ENCODE results near the gene DNAL4.

DNA sequence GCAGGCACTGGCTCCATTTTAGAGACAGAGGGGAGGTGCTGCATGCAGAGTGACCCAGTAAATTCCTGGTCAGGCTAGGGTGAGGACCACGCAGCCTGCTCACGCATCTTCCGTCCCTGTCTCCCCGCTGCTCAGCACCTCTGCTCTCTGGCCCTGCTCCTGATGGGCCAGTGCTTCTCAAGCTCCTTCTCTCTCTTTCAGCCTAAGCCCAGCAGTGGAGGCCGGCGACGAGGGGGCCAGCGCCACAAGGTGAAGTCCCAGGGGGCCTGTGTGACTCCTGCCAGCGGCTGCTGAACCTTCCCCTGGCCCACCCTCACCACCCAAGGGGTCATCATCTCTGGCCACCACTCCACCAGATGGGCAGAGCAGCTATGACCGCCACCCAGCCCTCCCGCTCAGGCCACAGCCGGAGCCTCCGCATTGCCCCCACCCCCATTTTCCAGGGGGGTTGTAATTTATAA, 63.5 kb downstream of the DNAL4 start:
- TF ChIP-seq, protein P1, sequence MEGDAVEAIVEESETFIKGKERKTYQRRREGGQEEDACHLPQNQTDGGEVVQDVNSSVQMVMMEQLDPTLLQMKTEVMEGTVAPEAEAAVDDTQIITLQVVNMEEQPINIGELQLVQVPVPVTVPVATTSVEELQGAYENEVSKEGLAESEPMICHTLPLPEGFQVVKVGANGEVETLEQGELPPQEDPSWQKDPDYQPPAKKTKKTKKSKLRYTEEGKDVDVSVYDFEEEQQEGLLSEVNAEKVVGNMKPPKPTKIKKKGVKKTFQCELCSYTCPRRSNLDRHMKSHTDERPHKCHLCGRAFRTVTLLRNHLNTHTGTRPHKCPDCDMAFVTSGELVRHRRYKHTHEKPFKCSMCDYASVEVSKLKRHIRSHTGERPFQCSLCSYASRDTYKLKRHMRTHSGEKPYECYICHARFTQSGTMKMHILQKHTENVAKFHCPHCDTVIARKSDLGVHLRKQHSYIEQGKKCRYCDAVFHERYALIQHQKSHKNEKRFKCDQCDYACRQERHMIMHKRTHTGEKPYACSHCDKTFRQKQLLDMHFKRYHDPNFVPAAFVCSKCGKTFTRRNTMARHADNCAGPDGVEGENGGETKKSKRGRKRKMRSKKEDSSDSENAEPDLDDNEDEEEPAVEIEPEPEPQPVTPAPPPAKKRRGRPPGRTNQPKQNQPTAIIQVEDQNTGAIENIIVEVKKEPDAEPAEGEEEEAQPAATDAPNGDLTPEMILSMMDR (IDR thresholded peaks at IDR 0.05; ENCODE audit: low read depth, low read length) = no peak
- TF ChIP-seq EZH2phosphoT487 (IDR thresholded peaks at IDR 0.05; ENCODE audit: low read depth) = no peak

Measured in OCI-LY3 (cell line).